NT2/D1 (cell line): Measurements from ENCODE around the gene TGFB1I1.
"Not testable (repeated sequence)": the region's sequence is repeated elsewhere in the genome, so short reads cannot be mapped to it uniquely, and the experiment has no call there.

ENCODE experiments used
- SUZ12 ChIP-seq: IDR thresholded peaks from 2 replicates; pipeline ENCODE4 v1.6.1; 2011; ENCODE audit not compliant: insufficient read length, insufficient read depth; ENCODE audit errors: extremely low read depth
- ZNF274 ChIP-seq: IDR thresholded peaks from 2 replicates; pipeline ENCODE4 v1.6.1; 2011; ENCODE audit warnings: mild to moderate bottlenecking, low read depth, low read length

- not testable (repeated sequence) for TF ChIP-seq SUZ12, ZNF274
These were observed 51.8 kb downstream of the TGFB1I1 start for GRCh38 chr16:31523768-31524167.
